Immature natural killer cell (primary cell): ENCODE measurements around the gene SREK1. TPM values are rescaled to one million over a fixed set of nuclear protein-coding genes. Genes with fewer than 3 reads are reported as not detected.
A peak's percentile ranks its signal among the peaks of the same experiment; 100 is the strongest.

Experiments used
- DNase-seq, 3 donors: peaks; one replicate each; pipeline ENCODE4 v3.0.0; 2022; ENCODE audit warnings: mixed read lengths in 1 of 3
- H3K27ac Mint-ChIP-seq, 6 donors: one replicate each; pipeline ENCODE4 v1.8.0; 2020; ENCODE audit warnings: mixed read lengths in 6 of 6, mild to moderate bottlenecking in 5 of 6, inconsistent platforms in 4 of 6, moderate library complexity in 3 of 6
- H3K27me3 Mint-ChIP-seq, 3 donors: one replicate each; pipeline ENCODE4 v1.8.0; 2020 to 2021; ENCODE audit warnings: low read depth in 3 of 3, mild to moderate bottlenecking in 3 of 3, mixed read lengths in 3 of 3, moderate library complexity in 3 of 3, inconsistent platforms in 1 of 3
- H3K36me3 Mint-ChIP-seq, 3 donors: one replicate each; pipeline ENCODE4 v1.8.0; 2020; ENCODE audit warnings: mixed read lengths in 3 of 3, inconsistent platforms in 2 of 3, mild to moderate bottlenecking in 2 of 3
- H3K4me1 Mint-ChIP-seq, 2 donors: one replicate each; pipeline ENCODE4 v1.8.0; 2020; ENCODE audit warnings: inconsistent platforms in 2 of 2, mild to moderate bottlenecking in 2 of 2, mixed read lengths in 2 of 2, moderate library complexity in 1 of 2
- H3K4me3 Mint-ChIP-seq, 5 donors: one replicate each; pipeline ENCODE4 v1.8.0; 2020; ENCODE audit warnings: mild to moderate bottlenecking in 5 of 5, mixed read lengths in 5 of 5, inconsistent platforms in 3 of 5, moderate library complexity in 3 of 5
- H3K9me3 Mint-ChIP-seq, 6 donors: one replicate each; pipeline ENCODE4 v1.8.0; 2020; ENCODE audit warnings: mild to moderate bottlenecking in 6 of 6, mixed read lengths in 6 of 6, inconsistent platforms in 4 of 6, moderate library complexity in 3 of 6
- polyA plus RNA-seq, 3 donors: library from polyadenylated mRNA; unstranded; fragments of 300-500 nt; fragmentation: Illumina TruSeq; gene quantifications; one replicate each; pipeline ENCODE4 v1.2.3, GENCODE V29; 2021

Gene SREK1
- polyA plus RNA-seq, 3 donors from 2014 or later = 13.1 to 27.4 (median 15.3) TPM

GRCh38 chr5:66171349-66172344 is 27.5 kb downstream of the SREK1 start:
- Mint-ChIP-seq H3K27me3 (peaks cover 0 to 1% (median 0%) of the 10 kb centered on the region in 3 donors), H3K4me1 (peaks cover 6 to 31% of the 10 kb centered on the region in 2 donors), H3K36me3 (peaks cover 19 to 24% (median 23%) of the 10 kb centered on the region in 3 donors), H3K27ac (peak overlapping the region in 5 of 6 donors; percentile 31 to 73 (median 53)), H3K9me3 (no peaks in the 10 kb centered on the region), H3K4me3 (no peak overlapping the region)
- peak; percentile 46 to 61 (median 52) for DNase-seq

GRCh38 chr5:66174338-66174737 is 30.2 kb downstream of the SREK1 start:
- Mint-ChIP-seq H3K27ac (no peak overlapping the region), H3K36me3 (peaks cover 28 to 41% (median 35%) of the 10 kb centered on the region in 3 donors)
- no peak for DNase-seq

GRCh38 chr5:66178799-66179198 is 34.7 kb downstream of the SREK1 start:
- H3K27me3 Mint-ChIP-seq = peaks cover 0 to 1% (median 0%) of the 10 kb centered on the region in 3 donors
- H3K27ac Mint-ChIP-seq = no peak overlapping the region
- DNase-seq = no peak
- H3K4me1 Mint-ChIP-seq = peaks cover 0 to 9% of the 10 kb centered on the region in 2 donors
- no peaks in the 10 kb centered on the region for H3K9me3 Mint-ChIP-seq
- H3K4me3 Mint-ChIP-seq = no peak overlapping the region
- H3K36me3 Mint-ChIP-seq = peaks cover 26 to 45% (median 29%) of the 10 kb centered on the region in 3 donors

More at GRCh38 chr5:66174338-66174737, 30.2 kb downstream of the SREK1 start:
- Mint-ChIP-seq H3K9me3 (no peaks in the 10 kb centered on the region), H3K4me1 (peaks cover 6 to 31% of the 10 kb centered on the region in 2 donors), H3K4me3 (no peak overlapping the region), H3K27me3 (peaks cover 0 to 1% (median 0%) of the 10 kb centered on the region in 3 donors)

- Mint-ChIP-seq H3K9me3 (no peaks in the 10 kb centered on the region), H3K27ac (no peak overlapping the region), H3K4me1 (peaks cover 0 to 9% of the 10 kb centered on the region in 2 donors), H3K4me3 (no peak overlapping the region), H3K27me3 (peaks cover 0 to 1% (median 0%) of the 10 kb centered on the region in 3 donors), H3K36me3 (peaks cover 26 to 42% (median 29%) of the 10 kb centered on the region in 3 donors)
- DNase-seq = no peak
Observed at GRCh38 chr5:66179297-66180051, 35.4 kb downstream of the SREK1 start.

GRCh38 chr5:66180282-66181155 is 36.4 kb downstream of the SREK1 start:
- Mint-ChIP-seq H3K4me3 (no peak overlapping the region), H3K4me1 (no peaks in the 10 kb centered on the region), H3K27me3 (peaks cover 0 to 4% (median 0%) of the 10 kb centered on the region in 3 donors), H3K27ac (peak overlapping the region in 2 of 6 donors; percentile 14 to 67), H3K9me3 (no peaks in the 10 kb centered on the region), H3K36me3 (peaks cover 22 to 34% (median 27%) of the 10 kb centered on the region in 3 donors)
- DNase-seq = no peak

GRCh38 chr5:66186108-66186507 is 42.0 kb downstream of the SREK1 start:
- H3K9me3 Mint-ChIP-seq = no peaks in the 10 kb centered on the region
- H3K36me3 Mint-ChIP-seq = peaks cover 7 to 15% (median 13%) of the 10 kb centered on the region in 3 donors
- H3K27ac Mint-ChIP-seq = no peak overlapping the region
- DNase-seq = no peak
- H3K27me3 Mint-ChIP-seq = peaks cover 0 to 3% (median 2%) of the 10 kb centered on the region in 3 donors
- no peaks in the 10 kb centered on the region for H3K4me1 Mint-ChIP-seq
- H3K4me3 Mint-ChIP-seq = no peak overlapping the region

- no peak overlapping the region for H3K4me3 Mint-ChIP-seq
- no peak overlapping the region for H3K27ac Mint-ChIP-seq
- H3K4me1 Mint-ChIP-seq = no peaks in the 10 kb centered on the region
- H3K27me3 Mint-ChIP-seq = peaks cover 0 to 5% (median 1%) of the 10 kb centered on the region in 3 donors
- H3K36me3 Mint-ChIP-seq = peaks cover 13 to 22% (median 14%) of the 10 kb centered on the region in 3 donors
- DNase-seq = no peak
- no peaks in the 10 kb centered on the region for H3K9me3 Mint-ChIP-seq
Observed at GRCh38 chr5:66193419-66193818, 49.3 kb downstream of the SREK1 start.

GRCh38 chr5:66197764-66198405 is 53.8 kb downstream of the SREK1 start:
- peaks cover 12 to 37% (median 22%) of the 10 kb centered on the region in 3 donors for H3K36me3 Mint-ChIP-seq

GRCh38 chr5:66198837-66199236 is 54.7 kb downstream of the SREK1 start:
- H3K4me3 Mint-ChIP-seq = no peak overlapping the region
- no peaks in the 10 kb centered on the region for H3K4me1 Mint-ChIP-seq
- no peaks in the 10 kb centered on the region for H3K9me3 Mint-ChIP-seq

More at GRCh38 chr5:66197764-66198405, 53.8 kb downstream of the SREK1 start:
- no peaks in the 10 kb centered on the region for H3K4me1 Mint-ChIP-seq
- H3K27ac Mint-ChIP-seq = peak overlapping the region in 1 of 6 donors; percentile 32
- no peaks in the 10 kb centered on the region for H3K9me3 Mint-ChIP-seq
- peaks cover 3% of the 10 kb centered on the region in 3 donors for H3K27me3 Mint-ChIP-seq
- no peak for DNase-seq
- H3K4me3 Mint-ChIP-seq = no peak overlapping the region

GRCh38 chr5:66203531-66203930 is 59.4 kb downstream of the SREK1 start:
- H3K27ac Mint-ChIP-seq = no peak overlapping the region

More at GRCh38 chr5:66198837-66199236, 54.7 kb downstream of the SREK1 start:
- Mint-ChIP-seq H3K36me3 (peaks cover 13 to 37% (median 24%) of the 10 kb centered on the region in 3 donors), H3K27me3 (peaks cover 3% of the 10 kb centered on the region in 3 donors), H3K27ac (no peak overlapping the region)
- DNase-seq = no peak

GRCh38 chr5:66206465-66206864 is 62.4 kb downstream of the SREK1 start:
- no peak overlapping the region for H3K27ac Mint-ChIP-seq
- no peak overlapping the region for H3K4me3 Mint-ChIP-seq
- H3K4me1 Mint-ChIP-seq = no peaks in the 10 kb centered on the region
- H3K27me3 Mint-ChIP-seq = peaks cover 2 to 3% (median 3%) of the 10 kb centered on the region in 3 donors
- no peaks in the 10 kb centered on the region for H3K9me3 Mint-ChIP-seq
- no peak for DNase-seq
- peaks cover 13 to 21% (median 16%) of the 10 kb centered on the region in 3 donors for H3K36me3 Mint-ChIP-seq

More at GRCh38 chr5:66203531-66203930, 59.4 kb downstream of the SREK1 start:
- Mint-ChIP-seq H3K9me3 (no peaks in the 10 kb centered on the region), H3K4me1 (no peaks in the 10 kb centered on the region), H3K4me3 (no peak overlapping the region), H3K36me3 (peaks cover 13 to 33% (median 20%) of the 10 kb centered on the region in 3 donors), H3K27me3 (peaks cover 0 to 3% (median 2%) of the 10 kb centered on the region in 3 donors)
- no peak for DNase-seq

GRCh38 chr5:66207800-66208561 is 63.9 kb downstream of the SREK1 start:
- H3K9me3 Mint-ChIP-seq = no peaks in the 10 kb centered on the region
- no peaks in the 10 kb centered on the region for H3K4me1 Mint-ChIP-seq
- no peak for DNase-seq
- no peak overlapping the region for H3K4me3 Mint-ChIP-seq
- peaks cover 0 to 3% (median 0%) of the 10 kb centered on the region in 3 donors for H3K27me3 Mint-ChIP-seq
- no peak overlapping the region for H3K27ac Mint-ChIP-seq
- peaks cover 8 to 10% (median 8%) of the 10 kb centered on the region in 3 donors for H3K36me3 Mint-ChIP-seq
